AG20443 (cell line): Measurements from ENCODE around the gene CDK9.
A peak's percentile ranks its signal among the peaks of the same experiment; 100 is the strongest.
"Not testable (repeated sequence)": the region's sequence is repeated elsewhere in the genome, so short reads cannot be mapped to it uniquely, and the experiment has no call there.

Source experiments
- DNase-seq: peaks from one replicate; pipeline ENCODE4 v3.0.0; 2012; ENCODE audit warnings: low spot score, mixed read lengths

Gene CDK9

DNA sequence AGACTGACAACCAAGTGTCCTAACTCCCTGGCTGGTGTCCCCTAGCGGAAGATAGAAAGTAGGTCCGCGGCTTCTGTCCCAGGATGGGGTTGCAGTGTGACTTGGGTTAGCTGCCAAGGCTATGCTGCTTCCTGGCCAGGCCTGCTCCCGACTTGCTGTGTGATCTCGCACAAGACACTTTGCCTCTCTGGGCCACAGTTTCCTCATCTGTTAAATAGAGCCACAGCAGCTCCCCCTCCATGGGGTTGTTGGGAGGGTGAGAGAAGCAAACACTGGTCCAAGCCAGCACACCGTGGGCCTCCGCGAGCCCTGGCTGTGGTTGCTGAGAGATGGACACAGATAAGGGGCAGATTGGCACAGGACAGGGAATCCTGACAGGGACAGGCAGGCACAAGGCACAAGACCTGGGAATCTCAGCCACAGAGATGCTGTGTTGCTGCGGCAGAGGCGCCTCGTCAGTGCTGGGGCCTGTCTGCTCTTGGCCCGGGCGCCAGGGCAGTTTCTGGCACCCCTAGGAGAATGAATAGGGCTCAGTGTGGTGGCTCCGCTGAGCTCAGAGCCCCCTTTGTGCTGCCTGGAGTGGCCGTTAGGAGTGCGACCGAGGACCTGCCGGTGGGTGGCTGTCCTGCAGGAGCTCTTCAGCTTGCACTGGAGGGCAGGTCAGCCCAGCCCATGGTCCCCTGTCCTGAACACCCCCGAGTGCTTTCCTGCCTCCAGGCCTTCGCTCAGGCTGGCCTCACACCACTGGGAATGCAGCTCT lies 5.5 kb upstream of the CDK9 start:
- DNase-seq: no peak

DNA sequence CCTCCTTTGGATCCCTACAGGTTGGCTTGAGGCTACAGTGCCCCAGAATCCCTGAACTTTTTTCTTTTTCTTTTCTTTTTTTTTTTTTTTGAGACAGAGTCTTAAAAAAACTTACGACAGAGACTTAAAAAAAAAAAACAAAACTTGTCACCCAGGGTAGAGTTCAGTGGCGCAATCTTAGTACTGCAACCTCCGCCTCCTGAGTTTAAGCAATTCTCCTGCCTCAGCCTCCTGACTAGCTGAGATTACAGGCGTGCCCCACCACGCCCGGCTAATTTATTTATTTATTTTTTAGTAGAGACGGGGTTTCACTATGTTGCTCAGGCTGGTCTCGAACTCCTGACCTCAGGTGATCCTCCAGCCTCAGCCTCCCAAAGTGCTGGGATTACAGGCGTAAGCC lies 4.9 kb upstream of the CDK9 start:
- DNase-seq: not testable (repeated sequence)

DNA sequence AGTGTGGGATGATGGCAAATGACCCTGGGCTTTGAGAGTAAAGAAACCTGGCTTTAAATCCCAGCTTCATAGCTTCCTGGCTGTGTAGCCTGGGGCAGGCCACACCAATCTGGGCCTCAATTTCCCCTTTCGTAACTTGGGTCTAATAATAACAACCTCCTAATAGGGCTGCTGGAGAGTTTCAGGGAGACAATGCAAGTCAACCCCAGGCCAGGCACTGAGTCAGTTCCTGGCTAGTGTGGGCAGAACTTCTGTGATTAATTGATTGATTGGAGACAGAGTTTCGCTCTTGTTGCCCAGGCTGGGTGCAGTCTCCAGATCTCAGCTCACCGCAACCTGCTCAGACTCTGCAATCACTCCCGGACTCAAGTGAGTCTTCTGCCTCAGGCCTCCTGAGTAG lies 4.0 kb upstream of the CDK9 start:
- DNase-seq: no peak

DNA sequence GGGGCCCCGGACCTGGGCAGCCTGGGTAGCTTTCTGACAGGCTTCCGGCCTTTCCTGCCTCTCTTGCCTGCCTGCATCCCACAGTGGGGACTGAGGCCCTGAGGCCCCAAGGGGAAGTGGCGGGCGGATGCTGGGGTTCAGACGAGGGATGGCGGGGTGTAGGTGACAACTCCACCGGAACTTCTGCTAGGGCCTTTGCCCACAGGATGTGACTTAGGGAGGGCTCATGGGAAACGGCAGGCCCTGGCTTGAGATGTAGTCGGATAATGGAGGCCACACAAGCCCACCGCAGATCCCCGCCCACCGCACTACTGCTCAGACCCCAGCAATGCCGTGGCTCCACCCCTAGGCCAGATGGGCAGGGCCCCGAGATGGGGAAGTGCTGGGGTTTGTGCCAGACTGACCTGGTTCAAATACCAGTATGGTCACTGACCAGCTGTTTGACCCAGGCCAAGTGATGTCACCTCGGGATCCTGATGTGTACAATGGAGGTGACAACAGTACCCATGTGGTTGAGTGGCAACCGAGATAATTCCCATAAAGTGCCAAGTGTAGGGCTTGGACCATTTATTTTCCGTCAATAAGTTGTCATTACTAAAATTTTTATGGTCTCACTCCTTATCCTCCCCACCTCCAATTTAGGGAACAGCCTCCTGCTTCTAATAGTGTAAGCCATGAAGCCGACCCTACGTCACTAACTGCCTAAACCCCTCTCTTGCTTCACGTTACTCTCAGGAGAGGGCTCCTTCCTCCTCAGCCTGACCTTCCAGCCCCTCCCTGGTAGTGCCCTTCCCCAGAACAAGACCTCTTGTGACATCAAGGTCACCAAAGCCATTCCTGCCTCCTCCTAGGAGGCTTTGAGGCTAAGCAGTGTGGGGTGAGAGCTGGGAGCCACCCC lies 2.5 kb upstream of the CDK9 start:
- DNase-seq: no peak

DNA sequence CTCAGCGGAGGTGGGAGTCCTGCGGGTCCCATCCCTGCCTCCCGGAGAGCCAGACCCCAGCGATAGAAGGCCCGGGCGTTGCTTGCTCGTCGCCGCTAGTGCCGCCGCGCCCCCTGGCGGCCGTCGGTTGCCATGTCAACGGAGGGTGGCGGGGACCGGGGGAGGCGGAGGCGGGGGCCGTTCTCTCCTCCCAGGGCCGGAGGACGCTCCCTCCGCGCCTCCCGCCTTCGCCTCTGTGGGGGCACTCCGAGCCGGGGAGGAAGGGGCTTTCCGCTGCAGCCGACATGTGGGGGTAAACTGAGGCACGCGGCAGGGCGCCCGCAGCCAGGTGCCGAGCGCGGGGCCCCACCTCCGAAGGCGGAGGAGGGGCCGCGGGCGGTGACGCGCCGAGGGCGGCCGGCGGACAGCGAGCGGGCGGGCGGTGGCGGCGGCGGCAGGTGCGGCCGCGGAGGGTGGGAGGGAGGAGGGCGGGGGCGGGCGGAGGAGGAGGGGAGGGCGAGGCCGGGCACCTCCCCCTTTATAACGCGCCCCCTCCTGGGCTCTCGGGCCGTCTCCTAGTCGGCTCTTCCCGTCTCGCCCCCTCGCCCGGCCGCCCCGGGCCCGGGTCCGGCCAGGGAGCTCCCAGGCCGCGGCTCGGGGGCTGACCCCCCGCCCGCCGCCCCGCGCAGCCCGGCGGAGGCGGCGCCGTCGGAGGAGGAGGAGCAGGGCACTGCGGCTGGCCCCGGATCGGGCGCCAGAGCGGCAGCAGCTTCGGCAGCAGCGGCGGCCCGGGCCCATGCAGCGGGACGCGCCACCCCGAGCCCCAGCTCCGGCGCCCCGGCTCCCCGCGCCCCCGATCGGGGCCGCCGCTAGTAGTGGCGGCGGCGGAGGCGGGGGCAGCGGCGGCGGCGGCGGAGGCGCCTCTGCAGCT lies 556 bp upstream of the CDK9 start:
- DNase-seq: peak; percentile 95

DNA sequence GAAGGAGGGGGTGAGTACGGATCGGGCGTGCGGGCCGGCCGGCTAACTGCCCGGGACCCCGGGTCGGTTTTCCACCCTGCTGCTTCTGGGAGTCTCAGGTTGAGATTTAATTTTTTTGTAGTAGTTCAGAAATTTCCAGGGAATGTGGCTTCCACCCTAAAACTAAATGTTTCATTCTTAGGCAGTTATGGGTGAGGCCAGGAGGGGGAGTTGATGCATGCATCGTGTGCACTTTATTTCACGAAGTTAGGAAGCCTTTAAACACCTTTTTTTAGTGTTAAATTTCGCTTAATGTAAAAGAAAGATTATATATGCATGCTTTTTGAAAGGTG lies 905 bp downstream of the CDK9 start:
- DNase-seq: peak; percentile 32

DNA sequence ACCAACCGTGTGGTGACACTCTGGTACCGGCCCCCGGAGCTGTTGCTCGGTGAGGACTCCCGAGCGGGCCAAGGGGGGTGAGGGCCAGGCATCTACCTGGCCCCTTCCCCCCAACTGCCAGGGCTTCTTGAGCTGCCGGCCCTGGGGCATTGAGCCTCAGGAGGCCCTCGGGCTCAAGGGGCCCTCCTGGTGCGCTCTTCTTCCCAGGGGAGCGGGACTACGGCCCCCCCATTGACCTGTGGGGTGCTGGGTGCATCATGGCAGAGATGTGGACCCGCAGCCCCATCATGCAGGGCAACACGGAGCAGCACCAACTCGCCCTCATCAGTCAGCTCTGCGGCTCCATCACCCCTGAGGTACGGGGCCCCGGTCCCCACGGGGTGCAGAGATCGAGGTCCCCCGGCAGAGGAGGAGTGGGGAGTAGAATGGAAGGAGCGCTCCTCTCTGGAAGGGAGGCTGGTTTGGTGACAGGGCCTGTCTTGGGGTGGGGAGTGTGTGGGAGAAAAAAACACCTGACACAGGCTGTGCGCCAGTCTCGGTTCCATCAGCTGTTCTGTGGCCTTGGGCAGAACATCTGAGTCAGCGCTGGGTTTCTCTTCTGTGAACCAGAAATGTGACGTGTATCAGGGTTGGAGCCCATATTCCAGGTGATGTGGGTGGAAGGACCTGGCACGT lies 2.6 kb downstream of the CDK9 start:
- no peak for DNase-seq

DNA sequence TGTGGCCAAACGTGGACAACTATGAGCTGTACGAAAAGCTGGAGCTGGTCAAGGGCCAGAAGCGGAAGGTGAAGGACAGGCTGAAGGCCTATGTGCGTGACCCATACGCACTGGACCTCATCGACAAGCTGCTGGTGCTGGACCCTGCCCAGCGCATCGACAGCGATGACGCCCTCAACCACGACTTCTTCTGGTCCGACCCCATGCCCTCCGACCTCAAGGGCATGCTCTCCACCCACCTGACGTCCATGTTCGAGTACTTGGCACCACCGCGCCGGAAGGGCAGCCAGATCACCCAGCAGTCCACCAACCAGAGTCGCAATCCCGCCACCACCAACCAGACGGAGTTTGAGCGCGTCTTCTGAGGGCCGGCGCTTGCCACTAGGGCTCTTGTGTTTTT lies 3.3 kb downstream of the CDK9 start:
- no peak for DNase-seq

DNA sequence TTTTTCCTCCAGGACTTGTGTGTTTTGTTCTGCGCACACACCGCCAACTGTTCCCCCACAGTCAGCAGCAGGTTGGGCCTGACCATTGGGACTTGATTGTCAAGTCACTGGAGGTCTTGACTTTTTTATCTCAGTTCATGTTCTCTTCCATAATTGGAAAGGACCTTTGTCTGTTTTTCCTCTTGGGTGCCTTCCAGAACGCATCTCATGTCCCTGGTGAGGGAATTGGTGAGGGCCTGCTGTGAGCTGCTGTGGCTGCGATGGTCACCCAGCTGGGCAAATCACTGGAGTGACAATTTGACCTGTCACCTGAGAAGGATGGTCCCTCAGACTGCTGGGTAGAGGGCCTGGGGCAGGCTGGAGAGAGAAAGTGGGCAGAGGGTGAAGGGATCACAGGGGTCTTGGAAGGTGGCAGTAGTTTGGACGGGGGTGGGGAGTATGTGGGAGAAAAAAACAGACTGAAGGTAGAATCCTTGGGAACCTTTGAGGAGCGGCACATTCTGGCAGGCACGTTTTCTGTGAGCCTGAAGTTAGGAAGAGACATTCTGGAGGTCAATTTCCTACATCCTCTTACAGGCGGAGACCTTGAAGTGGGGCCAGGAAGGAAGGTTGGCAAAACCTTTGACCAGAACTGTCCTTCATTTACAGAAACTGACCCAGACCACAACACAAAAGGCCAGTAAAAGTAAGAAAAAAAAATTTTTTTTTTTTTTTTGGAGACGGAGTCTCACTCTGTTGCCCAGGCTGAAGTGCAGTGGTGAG lies 4.4 kb downstream of the CDK9 start:
- DNase-seq: no peak

DNA sequence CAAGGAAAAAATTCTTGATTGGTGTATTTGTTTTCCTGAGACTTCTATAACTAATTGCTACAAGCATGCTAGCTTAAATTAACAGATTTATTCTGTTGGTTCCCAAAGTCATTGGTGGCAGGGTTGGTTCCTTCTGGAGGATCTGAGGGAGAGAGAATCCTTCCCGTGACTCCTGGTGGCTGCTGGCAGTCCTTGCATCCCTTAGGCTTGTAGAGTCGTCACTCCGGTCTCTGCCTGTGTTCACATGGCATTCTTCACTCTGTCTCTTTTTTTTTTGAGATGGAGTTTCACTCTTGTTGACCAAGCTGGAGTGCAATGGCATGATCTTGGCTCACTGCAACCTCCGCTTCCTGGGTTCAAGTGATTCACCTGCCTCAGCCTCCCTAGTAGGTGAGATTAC lies 5.3 kb downstream of the CDK9 start:
- DNase-seq: no peak

DNA sequence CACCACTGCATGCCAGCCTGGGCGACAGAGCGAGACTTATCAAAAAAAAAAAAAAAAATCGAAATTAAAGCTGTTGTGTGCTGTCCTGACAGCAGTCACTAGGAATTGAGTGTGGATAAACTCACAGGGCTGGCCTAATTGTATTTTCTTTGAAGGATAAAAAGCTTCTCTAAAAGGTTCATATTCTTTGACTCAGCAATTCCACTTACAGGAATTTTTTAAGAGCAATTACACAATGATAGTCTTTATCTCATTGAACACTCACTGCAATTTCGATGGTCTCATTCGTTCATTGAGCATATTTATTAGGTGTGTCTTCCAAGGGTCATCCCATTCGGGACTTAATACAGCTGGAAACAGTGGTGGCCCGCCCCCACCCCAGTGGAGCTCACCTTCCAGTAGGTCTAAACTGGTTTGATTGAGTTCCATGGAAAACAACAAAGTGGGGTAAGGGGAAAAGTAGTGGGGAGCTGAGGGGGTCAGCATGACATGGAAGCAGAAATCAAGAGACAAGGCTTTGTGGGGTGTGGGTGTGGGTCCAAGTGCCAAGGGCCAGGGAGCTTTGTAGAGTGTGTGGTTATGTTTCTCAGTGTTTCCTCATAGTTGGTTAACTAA lies 6.7 kb downstream of the CDK9 start:
- no peak for DNase-seq

DNA sequence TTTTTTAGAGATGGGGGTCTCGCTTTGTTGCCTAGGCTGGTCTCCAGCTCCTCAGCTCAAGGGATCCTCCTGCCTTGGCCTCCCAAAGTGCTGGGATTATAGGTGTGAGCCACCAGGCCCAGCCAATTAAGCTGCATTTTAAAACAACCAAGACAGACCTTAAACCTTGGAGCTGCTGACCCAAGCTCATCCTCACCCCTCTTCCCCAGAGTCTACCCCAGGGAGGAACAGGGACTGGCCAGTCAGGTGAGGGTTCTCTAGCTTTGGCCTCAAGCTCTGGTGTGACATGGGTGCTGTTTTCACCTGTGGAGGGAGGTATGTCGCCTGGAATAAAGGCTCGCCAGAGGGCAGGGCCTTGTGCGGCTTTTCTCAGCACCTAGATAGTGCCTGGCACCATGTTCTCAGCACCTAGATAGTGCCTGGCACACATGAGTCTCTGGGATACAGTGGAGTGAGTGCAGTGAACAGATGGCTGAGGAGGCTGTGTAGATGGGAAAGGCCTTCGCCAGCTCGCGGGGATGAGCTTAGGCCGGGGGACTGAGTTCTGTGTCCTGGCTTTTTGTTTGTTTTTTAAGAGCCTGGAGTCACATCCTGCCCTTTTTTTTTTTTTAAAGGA lies 7.4 kb downstream of the CDK9 start:
- DNase-seq: no peak

DNA sequence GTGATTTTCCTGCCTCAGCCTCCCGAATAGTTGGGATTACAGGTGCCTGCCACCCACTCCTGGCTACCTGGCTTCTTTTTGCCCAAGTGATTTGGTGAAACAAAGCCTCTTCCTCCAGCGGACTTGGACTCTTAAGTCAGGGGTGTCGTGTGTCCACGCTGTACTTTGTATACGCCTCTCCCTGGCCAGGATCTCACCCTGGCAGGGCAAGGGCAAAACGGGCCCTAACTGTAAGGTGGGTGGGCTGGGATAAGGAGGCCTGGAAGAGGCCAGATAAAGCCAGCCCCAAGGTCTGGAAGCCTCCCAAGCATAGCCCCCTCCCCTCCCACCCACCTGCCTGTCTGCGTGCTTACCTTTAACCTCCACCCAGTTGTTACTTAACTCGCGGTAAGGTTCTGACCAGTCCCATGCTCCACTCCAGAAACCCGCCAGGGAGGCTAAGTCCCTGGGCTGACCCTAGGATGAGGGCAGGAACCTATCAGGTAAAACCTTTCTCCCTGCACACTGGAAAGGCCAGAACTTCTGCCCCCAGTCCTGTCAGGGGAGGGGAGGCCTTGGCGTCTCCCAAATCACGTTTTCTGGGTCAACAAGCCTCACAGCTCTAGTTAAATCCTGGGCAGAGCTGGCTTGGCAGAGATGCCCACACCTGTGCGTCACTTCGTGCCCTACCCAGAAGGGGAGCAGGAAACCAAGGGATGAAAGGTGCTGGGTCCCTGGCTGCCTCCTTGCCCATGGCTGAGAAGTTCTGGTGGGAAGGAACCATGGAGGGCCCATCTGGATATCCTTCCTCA lies 8.4 kb downstream of the CDK9 start:
- no peak for DNase-seq

DNA sequence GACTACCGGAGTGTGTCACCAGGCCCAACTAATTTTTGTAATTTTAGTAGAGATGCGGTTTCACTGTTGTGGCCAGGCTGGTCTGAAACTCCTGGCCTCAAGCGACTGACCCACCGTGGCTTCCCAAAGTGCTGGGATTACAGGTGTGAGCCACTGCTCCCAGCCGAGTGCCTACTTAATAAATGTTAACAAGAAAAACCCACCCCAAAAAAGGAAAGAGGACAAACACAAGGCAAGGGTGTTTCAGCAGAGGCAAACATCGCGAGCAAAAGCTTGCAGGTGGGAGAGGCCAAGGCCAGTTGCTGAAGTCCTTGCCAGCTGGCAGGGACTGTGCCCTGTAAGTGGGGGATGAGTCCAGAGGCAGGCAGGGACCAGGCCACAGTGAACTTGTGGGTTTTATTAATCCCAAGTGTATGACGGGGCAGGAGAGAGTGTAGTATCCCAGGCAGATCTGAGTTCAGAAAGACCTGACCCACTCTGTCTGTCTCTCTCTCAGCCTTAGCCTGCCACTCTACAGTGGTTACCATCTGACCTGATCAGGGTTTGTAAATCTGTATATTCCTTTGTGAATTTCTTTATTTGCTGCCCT lies 10.5 kb downstream of the CDK9 start:
- no peak for DNase-seq

DNA sequence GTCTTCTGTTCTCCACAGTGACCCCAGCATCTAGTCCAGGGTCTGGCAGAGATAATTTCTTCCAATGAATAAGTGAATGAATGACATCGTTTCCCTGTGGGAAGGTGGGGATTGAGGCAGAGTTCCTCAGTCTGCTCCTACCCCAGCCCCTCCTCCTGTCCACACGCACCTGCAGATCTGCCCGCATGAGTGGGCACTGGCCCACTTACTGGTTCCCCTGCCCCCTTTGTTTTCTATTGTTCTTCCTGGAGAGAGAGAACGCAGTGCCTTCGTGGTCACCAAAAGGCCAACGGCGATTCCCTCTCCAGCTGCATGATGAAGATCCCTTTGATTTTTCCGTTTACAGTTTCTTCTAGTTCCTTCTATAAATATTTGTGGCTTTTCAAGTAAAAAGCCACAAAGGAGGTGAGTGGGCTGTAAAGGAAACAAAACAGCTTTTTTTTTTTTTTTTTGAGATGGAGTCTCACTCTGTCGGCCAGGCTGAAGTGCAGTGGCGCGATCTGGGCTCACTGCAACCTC lies 11.1 kb downstream of the CDK9 start:
- DNase-seq: no peak

DNA sequence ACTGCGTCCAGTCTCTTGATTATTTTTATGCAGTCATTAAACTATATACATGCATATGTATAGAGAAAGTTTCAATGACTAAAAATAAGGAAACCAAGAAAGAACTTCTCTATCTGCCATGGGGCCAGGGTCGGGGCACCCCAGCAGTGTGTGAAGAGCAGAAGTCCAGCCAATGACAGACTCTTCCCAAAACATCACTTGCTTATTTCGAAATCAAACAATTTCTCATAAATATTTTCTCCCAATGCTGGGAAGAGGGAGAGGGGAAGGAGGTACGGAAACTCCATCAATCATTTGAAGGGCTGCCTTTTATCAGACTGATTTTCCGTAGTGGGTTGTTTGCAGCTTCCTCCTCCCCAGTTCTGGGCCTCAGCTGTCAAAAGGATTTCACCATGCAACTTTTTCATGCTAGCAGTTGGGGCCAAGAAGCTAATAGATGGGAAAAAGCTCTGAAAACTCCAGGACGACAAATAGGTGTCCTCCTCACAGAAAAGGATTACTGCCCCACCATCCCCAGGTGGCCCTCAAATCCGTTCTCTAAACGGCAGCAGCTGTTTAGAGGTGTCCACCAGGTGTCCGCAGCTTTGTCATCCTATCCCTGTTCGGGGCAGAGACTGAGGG lies 16.2 kb downstream of the CDK9 start:
- no peak for DNase-seq

DNA sequence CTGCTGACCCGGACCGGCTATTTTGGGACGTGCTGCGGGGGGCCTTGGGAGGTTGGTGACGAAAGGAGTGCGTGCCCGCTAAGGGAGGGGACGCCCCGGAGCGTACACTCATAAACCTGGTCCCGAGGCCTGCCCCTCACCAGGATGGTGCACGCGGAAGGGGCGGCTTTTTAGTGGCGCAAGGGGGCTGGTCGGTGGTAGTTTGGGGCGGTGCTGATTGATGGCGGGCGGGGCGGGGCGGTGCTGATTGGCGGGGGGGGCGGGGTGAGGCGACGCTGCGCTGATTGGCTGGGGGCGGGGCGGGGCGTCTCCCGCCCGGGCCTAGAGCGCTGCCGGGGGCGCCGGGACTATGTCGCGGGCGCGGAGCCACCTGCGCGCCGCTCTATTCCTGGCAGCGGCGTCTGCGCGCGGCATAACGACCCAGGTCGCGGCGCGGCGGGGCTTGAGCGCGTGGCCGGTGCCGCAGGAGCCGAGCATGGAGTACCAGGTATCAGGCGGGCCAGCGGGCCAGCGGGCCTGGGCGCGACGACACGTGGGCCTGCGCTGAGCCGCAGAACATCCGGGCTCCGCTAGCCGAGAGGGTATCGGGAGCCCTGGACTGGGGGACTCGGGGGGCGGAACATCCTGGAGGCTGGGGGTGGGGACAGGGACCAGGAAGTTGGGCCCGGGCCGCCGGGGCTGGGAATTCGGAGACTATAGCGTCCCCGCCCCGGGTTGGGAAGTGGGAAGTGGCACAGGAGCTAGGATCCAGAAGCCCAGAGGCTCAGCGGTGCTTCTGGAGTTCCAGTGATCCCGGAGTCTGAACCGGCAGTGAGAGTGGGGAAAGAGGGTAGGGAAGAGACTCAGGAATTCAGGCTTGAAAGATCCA lies 17.0 kb downstream of the CDK9 start, which contains the start of gene FPGS:
FPGS (plus strand) TSS at position 307 of the 868 bp plus-strand sequence; CDS start at position 350, 43 bp downstream.
- peak; percentile 96 for DNase-seq
